ENCODE data around the gene DPM1. TPM values are rescaled to one million over a fixed set of nuclear protein-coding genes. Genes with fewer than 3 reads are reported as not detected.

Gene DPM1
- total RNA-seq, 1 experiment from 2014 or later: 57.8 TPM

- TF ChIP-seq ATF2 (CRISPR knock-in tag; IDR thresholded peaks at IDR 0.05; ENCODE audit: borderline replicate concordance, low read depth): no peak
- TF ChIP-seq FOXJ3 (CRISPR knock-in tag; IDR thresholded peaks at IDR 0.05; ENCODE audit: borderline replicate concordance): no peak
- no peak for TF ChIP-seq GABPB1 (CRISPR knock-in tag; IDR thresholded peaks at IDR 0.05)
- no peak for TF ChIP-seq NR2C2 (CRISPR knock-in tag; IDR thresholded peaks at IDR 0.05)
These were observed 37.3 kb downstream of the DPM1 start (continued) for GRCh38 chr20:50920997-50921396.

DNA sequence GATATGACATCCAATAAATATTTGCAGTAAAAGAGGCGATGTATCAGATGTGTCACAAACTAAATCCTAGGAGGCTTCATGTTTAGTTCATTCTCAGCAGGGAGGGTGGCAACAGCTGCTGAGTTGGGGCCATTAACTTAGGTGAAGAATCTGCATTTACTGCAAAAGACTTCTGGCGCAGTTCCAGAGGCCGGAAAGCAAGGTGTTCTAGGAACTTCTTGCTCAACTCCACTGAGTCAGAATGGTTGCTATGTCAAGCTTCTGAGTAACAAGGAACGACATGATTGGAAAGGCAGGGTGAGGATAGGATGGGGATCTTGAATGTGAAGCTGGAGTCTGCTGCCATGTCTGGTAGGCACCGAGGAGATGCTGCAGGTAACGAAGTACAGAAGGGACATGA lies 38.8 kb downstream of the DPM1 start:
- ChIA-PET POLR2A (interaction anchor here (1.6 kb wide), 1 partner anchor 10 kb away, joined by 5 read pairs; no protein-coding TSS in a partner anchor), CTCF (interaction anchor here (1.1 to 7.3 kb wide), 5 partner anchors 10 to 125 kb away, joined by 3 to 55 read pairs (median 7); partner anchors contain the start of genes ADNP and BCAS4)
- Mint-ChIP-seq H3K36me3 (peaks cover 22% of the 10 kb centered on the region), H3K4me3 (no peak overlapping the region), H3K27ac (peak overlapping the region; percentile 28), H3K27me3 (ENCODE audit: low read depth) (no peaks in the 10 kb centered on the region), H3K4me1 (peaks cover 80% of the 10 kb centered on the region), H3K9me3 (no peaks in the 10 kb centered on the region)
- ATAC-seq (no peak; the same call in 1 of the 2 replicates), DNase-seq (ENCODE audit: low spot score) (no peak)
- no peak for TF ChIP-seq FOXP1 (CRISPR knock-in tag; IDR thresholded peaks at IDR 0.05; ENCODE audit: borderline replicate concordance)
- TF ChIP-seq JAZF1 (CRISPR knock-in tag; IDR thresholded peaks at IDR 0.05): no peak
- TF ChIP-seq, protein P1, sequence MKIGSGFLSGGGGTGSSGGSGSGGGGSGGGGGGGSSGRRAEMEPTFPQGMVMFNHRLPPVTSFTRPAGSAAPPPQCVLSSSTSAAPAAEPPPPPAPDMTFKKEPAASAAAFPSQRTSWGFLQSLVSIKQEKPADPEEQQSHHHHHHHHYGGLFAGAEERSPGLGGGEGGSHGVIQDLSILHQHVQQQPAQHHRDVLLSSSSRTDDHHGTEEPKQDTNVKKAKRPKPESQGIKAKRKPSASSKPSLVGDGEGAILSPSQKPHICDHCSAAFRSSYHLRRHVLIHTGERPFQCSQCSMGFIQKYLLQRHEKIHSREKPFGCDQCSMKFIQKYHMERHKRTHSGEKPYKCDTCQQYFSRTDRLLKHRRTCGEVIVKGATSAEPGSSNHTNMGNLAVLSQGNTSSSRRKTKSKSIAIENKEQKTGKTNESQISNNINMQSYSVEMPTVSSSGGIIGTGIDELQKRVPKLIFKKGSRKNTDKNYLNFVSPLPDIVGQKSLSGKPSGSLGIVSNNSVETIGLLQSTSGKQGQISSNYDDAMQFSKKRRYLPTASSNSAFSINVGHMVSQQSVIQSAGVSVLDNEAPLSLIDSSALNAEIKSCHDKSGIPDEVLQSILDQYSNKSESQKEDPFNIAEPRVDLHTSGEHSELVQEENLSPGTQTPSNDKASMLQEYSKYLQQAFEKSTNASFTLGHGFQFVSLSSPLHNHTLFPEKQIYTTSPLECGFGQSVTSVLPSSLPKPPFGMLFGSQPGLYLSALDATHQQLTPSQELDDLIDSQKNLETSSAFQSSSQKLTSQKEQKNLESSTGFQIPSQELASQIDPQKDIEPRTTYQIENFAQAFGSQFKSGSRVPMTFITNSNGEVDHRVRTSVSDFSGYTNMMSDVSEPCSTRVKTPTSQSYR (CRISPR knock-in tag; IDR thresholded peaks at IDR 0.05): no peak
- TF ChIP-seq, protein P2, sequence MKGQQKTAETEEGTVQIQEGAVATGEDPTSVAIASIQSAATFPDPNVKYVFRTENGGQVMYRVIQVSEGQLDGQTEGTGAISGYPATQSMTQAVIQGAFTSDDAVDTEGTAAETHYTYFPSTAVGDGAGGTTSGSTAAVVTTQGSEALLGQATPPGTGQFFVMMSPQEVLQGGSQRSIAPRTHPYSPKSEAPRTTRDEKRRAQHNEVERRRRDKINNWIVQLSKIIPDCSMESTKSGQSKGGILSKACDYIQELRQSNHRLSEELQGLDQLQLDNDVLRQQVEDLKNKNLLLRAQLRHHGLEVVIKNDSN (CRISPR knock-in tag; IDR thresholded peaks at IDR 0.05): no peak
- TF ChIP-seq ZNF425 (CRISPR knock-in tag; conservative IDR thresholded peaks at IDR 0.05): no peak
- no peak for TF ChIP-seq ZSCAN18 (CRISPR knock-in tag; IDR thresholded peaks at IDR 0.05)

GRCh38 chr20:50918403-50918802 lies 39.9 kb downstream of the DPM1 start:
- CTCF ChIA-PET: interaction anchor here (1.3 to 2.6 kb wide), 2 partner anchors 11 to 124 kb away, joined by 5 to 17 read pairs; partner anchors contain the start of gene BCAS4
- Mint-ChIP-seq H3K36me3 (peaks cover 20% of the 10 kb centered on the region), H3K9me3 (no peaks in the 10 kb centered on the region), H3K4me3 (no peak overlapping the region), H3K27ac (peak overlapping the region; percentile 78; the same call in 1 of the 2 replicates), H3K27me3 (ENCODE audit: low read depth) (no peaks in the 10 kb centered on the region), H3K4me1 (peaks cover 81% of the 10 kb centered on the region)
- POLR2A ChIA-PET: no interaction called here
- no peak for DNase-seq (ENCODE audit: low spot score)
- no peak for ATAC-seq
- TF ChIP-seq E2F4 (CRISPR knock-in tag; IDR thresholded peaks at IDR 0.05; ENCODE audit: borderline replicate concordance, low read depth) (no peak), JUN (CRISPR knock-in tag; IDR thresholded peaks at IDR 0.05) (no peak), ETV6 (CRISPR knock-in tag; IDR thresholded peaks at IDR 0.05) (no peak), ELF4 (CRISPR knock-in tag; IDR thresholded peaks at IDR 0.05; ENCODE audit: low read depth) (no peak), ZNF317 (CRISPR knock-in tag; IDR thresholded peaks at IDR 0.05; ENCODE audit: borderline replicate concordance, low read depth) (no peak), TEAD1 (CRISPR knock-in tag; IDR thresholded peaks at IDR 0.05) (no peak), TCF7 (CRISPR knock-in tag; IDR thresholded peaks at IDR 0.05; ENCODE audit: low read depth) (no peak)
- TF ChIP-seq, protein P3, sequence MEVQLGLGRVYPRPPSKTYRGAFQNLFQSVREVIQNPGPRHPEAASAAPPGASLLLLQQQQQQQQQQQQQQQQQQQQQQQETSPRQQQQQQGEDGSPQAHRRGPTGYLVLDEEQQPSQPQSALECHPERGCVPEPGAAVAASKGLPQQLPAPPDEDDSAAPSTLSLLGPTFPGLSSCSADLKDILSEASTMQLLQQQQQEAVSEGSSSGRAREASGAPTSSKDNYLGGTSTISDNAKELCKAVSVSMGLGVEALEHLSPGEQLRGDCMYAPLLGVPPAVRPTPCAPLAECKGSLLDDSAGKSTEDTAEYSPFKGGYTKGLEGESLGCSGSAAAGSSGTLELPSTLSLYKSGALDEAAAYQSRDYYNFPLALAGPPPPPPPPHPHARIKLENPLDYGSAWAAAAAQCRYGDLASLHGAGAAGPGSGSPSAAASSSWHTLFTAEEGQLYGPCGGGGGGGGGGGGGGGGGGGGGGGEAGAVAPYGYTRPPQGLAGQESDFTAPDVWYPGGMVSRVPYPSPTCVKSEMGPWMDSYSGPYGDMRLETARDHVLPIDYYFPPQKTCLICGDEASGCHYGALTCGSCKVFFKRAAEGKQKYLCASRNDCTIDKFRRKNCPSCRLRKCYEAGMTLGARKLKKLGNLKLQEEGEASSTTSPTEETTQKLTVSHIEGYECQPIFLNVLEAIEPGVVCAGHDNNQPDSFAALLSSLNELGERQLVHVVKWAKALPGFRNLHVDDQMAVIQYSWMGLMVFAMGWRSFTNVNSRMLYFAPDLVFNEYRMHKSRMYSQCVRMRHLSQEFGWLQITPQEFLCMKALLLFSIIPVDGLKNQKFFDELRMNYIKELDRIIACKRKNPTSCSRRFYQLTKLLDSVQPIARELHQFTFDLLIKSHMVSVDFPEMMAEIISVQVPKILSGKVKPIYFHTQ (CRISPR knock-in tag; IDR thresholded peaks at IDR 0.05): no peak

Measured in WTC11 (cell line).